ENCODE results near the gene P2RY10. TPM values are rescaled to one million over a fixed set of nuclear protein-coding genes. Genes with fewer than 3 reads are reported as not detected.

Gene P2RY10
- total RNA-seq, 2 experiments from 2014 or later: 85.3 to 98.5 TPM

GRCh38 chrX:78946178-78946931 lies 1.2 kb downstream of the P2RY10 start:
- ATAC-seq (ENCODE audit: poor library complexity) (no peak), DNase-seq (no peak)
- peak overlapping the region; percentile 68 to 83 for H3K27ac ChIP-seq (ENCODE audit: low read depth in 1 of 2, low read length in 2 of 2)
- ChIA-PET CTCF (no interaction called here), POLR2A (interaction anchor here (0.8 to 2.5 kb wide), 7 partner anchors 9 to 209 kb away, joined by 3 to 22 read pairs (median 4); no protein-coding TSS in a partner anchor)
- Mint-ChIP-seq H3K27ac (peak overlapping the region; percentile 96), H3K4me3 (peak overlapping the region; percentile 93), H3K4me1 (ENCODE audit: low read depth) (peaks cover 80% of the 10 kb centered on the region), H3K27me3 (no peaks in the 10 kb centered on the region), H3K36me3 (ENCODE audit: low read depth) (peaks cover 60% of the 10 kb centered on the region), H3K9me3 (no peaks in the 10 kb centered on the region)
- H3K27me3 ChIP-seq (ENCODE audit: control insufficient read depth in 1 of 2, insufficient read depth in 2 of 2, low read length in 2 of 2): no peaks in the 10 kb centered on the region
- intact Hi-C loops (cut with DNase I, micrococcal nuclease): loop anchor here (5.0 to 10.0 kb wide), 4 partner anchors 221 to 1052 kb away; partner anchors contain the start of genes COX7B (in 1 of the 2), ITM2A (in 1 of the 2) and MAGT1 (in 1 of the 2)
- H3K36me3 ChIP-seq (ENCODE audit: insufficient read depth, low read length): peaks cover 4% of the 10 kb centered on the region
- TF ChIP-seq CTCF (IDR thresholded peaks at IDR 0.05): no peak
- peaks cover 7% of the 10 kb centered on the region for H3K4me1 ChIP-seq (ENCODE audit: insufficient read depth, low read length)
- peak overlapping the region; percentile 77 for H3K4me3 ChIP-seq (ENCODE audit: low read length)
- H3K9me3 ChIP-seq (ENCODE audit: control insufficient read depth in 1 of 2, insufficient read depth in 1 of 2, low read length in 2 of 2): no peaks in the 10 kb centered on the region

- peak overlapping the region; percentile 93 for H3K4me3 Mint-ChIP-seq
- no peaks in the 10 kb centered on the region for H3K27me3 Mint-ChIP-seq
- H3K27me3 ChIP-seq (ENCODE audit: control insufficient read depth in 1 of 2, insufficient read depth in 2 of 2, low read length in 2 of 2): no peaks in the 10 kb centered on the region
- no peaks in the 10 kb centered on the region for H3K9me3 ChIP-seq (ENCODE audit: control insufficient read depth in 1 of 2, insufficient read depth in 1 of 2, low read length in 2 of 2)
- H3K9me3 Mint-ChIP-seq: no peaks in the 10 kb centered on the region
- H3K27ac Mint-ChIP-seq: peak overlapping the region; percentile 96
- ChIA-PET POLR2A (interaction anchor here (0.8 to 1.8 kb wide), 3 partner anchors 9 to 132 kb away, joined by 5 read pairs; no protein-coding TSS in a partner anchor), CTCF (interaction anchor here (0.8 to 1.8 kb wide), 2 partner anchors 9 to 320 kb away, joined by 3 to 6 read pairs; no protein-coding TSS in a partner anchor)
- ATAC-seq (ENCODE audit: poor library complexity) (no peak), DNase-seq (no peak)
- peaks cover 33% of the 10 kb centered on the region for H3K36me3 ChIP-seq (ENCODE audit: insufficient read depth, low read length)
- H3K4me1 ChIP-seq (ENCODE audit: insufficient read depth, low read length): peaks cover 9% of the 10 kb centered on the region
- H3K27ac ChIP-seq (ENCODE audit: low read depth in 1 of 2, low read length in 2 of 2): peak overlapping the region in 1 of 2 donors; percentile 9
- TF ChIP-seq CTCF (IDR thresholded peaks at IDR 0.05): no peak
- intact Hi-C loops (cut with DNase I, micrococcal nuclease): loop anchor here (10.0 kb wide), 2 partner anchors 325 to 395 kb away; no protein-coding TSS in a partner anchor
- peak overlapping the region; percentile 77 for H3K4me3 ChIP-seq (ENCODE audit: low read length)
- H3K36me3 Mint-ChIP-seq (ENCODE audit: low read depth): peaks cover 94% of the 10 kb centered on the region
- peaks cover 76% of the 10 kb centered on the region for H3K4me1 Mint-ChIP-seq (ENCODE audit: low read depth)
These were observed 5.0 kb downstream of the P2RY10 start for GRCh38 chrX:78950009-78950835.

- DNase-seq (no peak), ATAC-seq (ENCODE audit: poor library complexity) (no peak)
- Histone ChIP-seq H3K27me3 (ENCODE audit: control insufficient read depth in 1 of 2, insufficient read depth in 2 of 2, low read length in 2 of 2) (no peaks in the 10 kb centered on the region), H3K9me3 (ENCODE audit: control insufficient read depth in 1 of 2, insufficient read depth in 1 of 2, low read length in 2 of 2) (no peaks in the 10 kb centered on the region), H3K36me3 (ENCODE audit: insufficient read depth, low read length) (peaks cover 43% of the 10 kb centered on the region), H3K27ac (ENCODE audit: low read depth in 1 of 2, low read length in 2 of 2) (peak overlapping the region; percentile 13 to 48), H3K4me1 (ENCODE audit: insufficient read depth, low read length) (peaks cover 25% of the 10 kb centered on the region), H3K4me3 (ENCODE audit: low read length) (no peak overlapping the region)
- POLR2A ChIA-PET: interaction anchor here (1.3 to 1.9 kb wide), 2 partner anchors 15 to 818 kb away, joined by 3 to 4 read pairs; partner anchors contain the start of gene TAF9B
- Mint-ChIP-seq H3K4me3 (peak overlapping the region; percentile 32), H3K27ac (peak overlapping the region; percentile 63), H3K9me3 (no peaks in the 10 kb centered on the region), H3K4me1 (ENCODE audit: low read depth) (peaks cover 81% of the 10 kb centered on the region), H3K36me3 (ENCODE audit: low read depth) (peaks cover 91% of the 10 kb centered on the region), H3K27me3 (no peaks in the 10 kb centered on the region)
- intact Hi-C loops (cut with DNase I, micrococcal nuclease): loop anchor here (5.0 to 10.0 kb wide), 3 partner anchors 190 to 402 kb away; no protein-coding TSS in a partner anchor
- no peak for TF ChIP-seq CTCF (IDR thresholded peaks at IDR 0.05)
- CTCF ChIA-PET: no interaction called here
These were observed 12.0 kb downstream of the P2RY10 start for GRCh38 chrX:78957049-78957767.
